Ectodermal cell (in vitro differentiated cells): ENCODE data around the gene FAM131A.

ENCODE experiments used
- H3K27ac ChIP-seq: 2 replicates; pipeline ENCODE4 v1.7.0; 2013; ENCODE audit warnings: mild to moderate bottlenecking, low read depth, low read length; ENCODE audit not compliant: insufficient read depth, poor library complexity, severe bottlenecking
- H3K27me3 ChIP-seq: 2 replicates; pipeline ENCODE4 v1.7.0; 2013; ENCODE audit warnings: mild to moderate bottlenecking, low read length; ENCODE audit not compliant: insufficient read depth, control insufficient read depth, poor library complexity, severe bottlenecking
- H3K36me3 ChIP-seq: one replicate; pipeline ENCODE4 v1.7.0; 2013; ENCODE audit warnings: low read length; ENCODE audit not compliant: control insufficient read depth, insufficient read depth
- H3K4me1 ChIP-seq: one replicate; pipeline ENCODE4 v1.7.0; 2013; ENCODE audit warnings: low read length; ENCODE audit not compliant: control insufficient read depth, insufficient read depth
- H3K4me3 ChIP-seq: 2 replicates; pipeline ENCODE4 v1.7.0; 2013; ENCODE audit warnings: low read depth, low read length, control low read depth; ENCODE audit not compliant: insufficient read depth
- H3K9me3 ChIP-seq: 2 replicates; pipeline ENCODE4 v1.7.0; 2013; ENCODE audit warnings: mild to moderate bottlenecking, low read length, moderate library complexity; ENCODE audit not compliant: control insufficient read depth
- WGBS, 2 experiments: methylation state at CpG; one replicate each; pipeline ENCODE4 v1.1.7; 2013; ENCODE audit warnings: missing lambda C conversion rate in 2 of 2; 5-methylcytosine and 5-hydroxymethylcytosine counted together

Gene FAM131A

GRCh38 chr3:184300378-184300720 lies 37.1 kb upstream of the FAM131A start:
- H3K36me3 ChIP-seq: peaks cover 52% of the 10 kb centered on the region
- no peaks in the 10 kb centered on the region for H3K27me3 ChIP-seq
- H3K27ac ChIP-seq: no peak overlapping the region
- H3K9me3 ChIP-seq: no peaks in the 10 kb centered on the region
- H3K4me3 ChIP-seq: peak overlapping the region; percentile 97
- WGBS, 2 experiments: 91 to 93% methylated on average over 3 of the region's 3 CpGs
- peaks cover 5% of the 10 kb centered on the region for H3K4me1 ChIP-seq

GRCh38 chr3:184305577-184305976 lies 31.8 kb upstream of the FAM131A start:
- no peaks in the 10 kb centered on the region for H3K4me1 ChIP-seq
- no peaks in the 10 kb centered on the region for H3K9me3 ChIP-seq
- H3K27ac ChIP-seq: no peak overlapping the region
- H3K36me3 ChIP-seq: peaks cover 82% of the 10 kb centered on the region
- H3K27me3 ChIP-seq: no peaks in the 10 kb centered on the region
- no peak overlapping the region for H3K4me3 ChIP-seq
- WGBS, 2 experiments: 96 to 97% methylated on average over 1 of the region's 1 CpG

GRCh38 chr3:184306341-184306972 lies 30.9 kb upstream of the FAM131A start:
- no peaks in the 10 kb centered on the region for H3K9me3 ChIP-seq
- no peaks in the 10 kb centered on the region for H3K4me1 ChIP-seq
- 95 to 96% methylated on average over 4 of the region's 4 CpGs for WGBS, 2 experiments
- peaks cover 74% of the 10 kb centered on the region for H3K36me3 ChIP-seq
- H3K27ac ChIP-seq: no peak overlapping the region
- no peaks in the 10 kb centered on the region for H3K27me3 ChIP-seq
- H3K4me3 ChIP-seq: no peak overlapping the region

- Histone ChIP-seq H3K9me3 (no peaks in the 10 kb centered on the region), H3K4me3 (no peak overlapping the region), H3K4me1 (no peaks in the 10 kb centered on the region), H3K27ac (no peak overlapping the region), H3K27me3 (no peaks in the 10 kb centered on the region), H3K36me3 (peaks cover 59% of the 10 kb centered on the region)
- 95 to 98% methylated on average over 9 of the region's 9 CpGs for WGBS, 2 experiments
These were observed 29.5 kb upstream of the FAM131A start for GRCh38 chr3:184307915-184308314.

- Histone ChIP-seq H3K27ac (no peak overlapping the region), H3K27me3 (no peaks in the 10 kb centered on the region), H3K4me3 (no peak overlapping the region), H3K36me3 (peaks cover 51% of the 10 kb centered on the region), H3K4me1 (no peaks in the 10 kb centered on the region), H3K9me3 (no peaks in the 10 kb centered on the region)
- WGBS, 2 experiments: 96 to 97% methylated on average over 7 of the region's 7 CpGs
These were observed 28.7 kb upstream of the FAM131A start for GRCh38 chr3:184308744-184309143.

- no peaks in the 10 kb centered on the region for H3K4me1 ChIP-seq
- no peak overlapping the region for H3K27ac ChIP-seq
- no peaks in the 10 kb centered on the region for H3K27me3 ChIP-seq
These were observed 25.8 kb upstream of the FAM131A start for GRCh38 chr3:184311633-184312032.

GRCh38 chr3:184314363-184314699 lies 23.1 kb upstream of the FAM131A start, which contains the start of gene EIF4G1:
Gene EIF4G1, plus strand, starts transcription at chr3:184314606. Its CDS starts 1,191 bp downstream, at chr3:184315797.
- WGBS, 2 experiments: 0 to 1% methylated on average over 40 of the region's 40 CpGs
- H3K9me3 ChIP-seq: no peaks in the 10 kb centered on the region
- H3K27me3 ChIP-seq: no peaks in the 10 kb centered on the region
- no peaks in the 10 kb centered on the region for H3K4me1 ChIP-seq
- peak within 1 kb of the TSS; percentile 91 for H3K4me3 ChIP-seq
- H3K36me3 ChIP-seq: peaks cover 5% of the 10 kb centered on the region
- H3K27ac ChIP-seq: peak within 1 kb of the TSS; percentile 70

More at GRCh38 chr3:184311633-184312032, 25.8 kb upstream of the FAM131A start:
- no peaks in the 10 kb centered on the region for H3K9me3 ChIP-seq
- H3K4me3 ChIP-seq: no peak overlapping the region
- peaks cover 24% of the 10 kb centered on the region for H3K36me3 ChIP-seq

- Histone ChIP-seq H3K36me3 (peaks cover 5% of the 10 kb centered on the region), H3K27me3 (no peaks in the 10 kb centered on the region), H3K27ac (peak overlapping the region; percentile 70), H3K4me1 (no peaks in the 10 kb centered on the region), H3K4me3 (peak overlapping the region; percentile 91), H3K9me3 (no peaks in the 10 kb centered on the region)
- WGBS, 2 experiments: 0 to 1% methylated on average over 89 of the region's 89 CpGs
These were observed 22.5 kb upstream of the FAM131A start for GRCh38 chr3:184314700-184315542.

GRCh38 chr3:184315543-184315867 lies 21.9 kb upstream of the FAM131A start:
- no peaks in the 10 kb centered on the region for H3K9me3 ChIP-seq
- H3K4me3 ChIP-seq: peak overlapping the region; percentile 91
- no peaks in the 10 kb centered on the region for H3K4me1 ChIP-seq
- H3K27me3 ChIP-seq: no peaks in the 10 kb centered on the region
- peaks cover 10% of the 10 kb centered on the region for H3K36me3 ChIP-seq
- H3K27ac ChIP-seq: peak overlapping the region; percentile 70
- 3 to 13% methylated on average over 4 to 6 of the region's 6 CpGs for WGBS, 2 experiments

- no peaks in the 10 kb centered on the region for H3K4me1 ChIP-seq
- H3K9me3 ChIP-seq: no peaks in the 10 kb centered on the region
- peaks cover 16% of the 10 kb centered on the region for H3K36me3 ChIP-seq
- peak overlapping the region; percentile 91 for H3K4me3 ChIP-seq
- no peaks in the 10 kb centered on the region for H3K27me3 ChIP-seq
- WGBS, 2 experiments: 60 to 61% methylated on average over 16 of the region's 16 CpGs
- H3K27ac ChIP-seq: no peak overlapping the region
These were observed 21.3 kb upstream of the FAM131A start for GRCh38 chr3:184315871-184316661.
